Thyroid gland (tissue), 4 donors: Measurements from ENCODE around the gene NFATC2.

Experiments
- POLR2A ChIP-seq, 2 donors: fragments of 450-650 bp; IDR thresholded peaks; one replicate each; pipeline ENCODE4 v1.6.1; 2017; ENCODE audit warnings: antibody characterized with exemption in 2 of 2, mild to moderate bottlenecking in 2 of 2, moderate library complexity in 1 of 2
- TF ChIP-seq, protein P1 (sequence below), 6 experiments: fragments of 200-600 bp in 3 of 6; fragments of 450-650 bp in 3 of 6; sonication (generic) in 3 of 6; IDR thresholded peaks; one replicate each; pipeline ENCODE4 v1.5.1; 2016 to 2019; ENCODE audit warnings: antibody characterized with exemption in 6 of 6, mild to moderate bottlenecking in 2 of 6, inconsistent platforms in 1 of 6, moderate library complexity in 1 of 6

- no peak for TF ChIP-seq POLR2A (IDR thresholded peaks at IDR 0.05)
- TF ChIP-seq, protein P1, sequence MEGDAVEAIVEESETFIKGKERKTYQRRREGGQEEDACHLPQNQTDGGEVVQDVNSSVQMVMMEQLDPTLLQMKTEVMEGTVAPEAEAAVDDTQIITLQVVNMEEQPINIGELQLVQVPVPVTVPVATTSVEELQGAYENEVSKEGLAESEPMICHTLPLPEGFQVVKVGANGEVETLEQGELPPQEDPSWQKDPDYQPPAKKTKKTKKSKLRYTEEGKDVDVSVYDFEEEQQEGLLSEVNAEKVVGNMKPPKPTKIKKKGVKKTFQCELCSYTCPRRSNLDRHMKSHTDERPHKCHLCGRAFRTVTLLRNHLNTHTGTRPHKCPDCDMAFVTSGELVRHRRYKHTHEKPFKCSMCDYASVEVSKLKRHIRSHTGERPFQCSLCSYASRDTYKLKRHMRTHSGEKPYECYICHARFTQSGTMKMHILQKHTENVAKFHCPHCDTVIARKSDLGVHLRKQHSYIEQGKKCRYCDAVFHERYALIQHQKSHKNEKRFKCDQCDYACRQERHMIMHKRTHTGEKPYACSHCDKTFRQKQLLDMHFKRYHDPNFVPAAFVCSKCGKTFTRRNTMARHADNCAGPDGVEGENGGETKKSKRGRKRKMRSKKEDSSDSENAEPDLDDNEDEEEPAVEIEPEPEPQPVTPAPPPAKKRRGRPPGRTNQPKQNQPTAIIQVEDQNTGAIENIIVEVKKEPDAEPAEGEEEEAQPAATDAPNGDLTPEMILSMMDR (IDR thresholded peaks at IDR 0.05): peak in 1 of 6 experiments; percentile 5
Measured at GRCh38 chr20:51563486-51564332, 21.2 kb upstream of the NFATC2 start.
